Heart left ventricle (tissue), 16 donors: ENCODE measurements around the gene SULT1A1. TPM values are rescaled to one million over a fixed set of nuclear protein-coding genes. Genes with fewer than 3 reads are reported as not detected.
"Not testable (repeated sequence)": the region's sequence is repeated elsewhere in the genome, so short reads cannot be mapped to it uniquely, and the experiment has no call there.

Experiments used
- ATAC-seq, 4 donors: fragments of 200-7000 bp; cut with Tn5 transposase; one replicate each; pipeline ENCODE4 v1.9.1; 2020 to 2022; ENCODE audit warnings: moderate library complexity in 4 of 4, mild to moderate bottlenecking in 3 of 4, moderate number of reproducible peaks in 1 of 4
- DNase-seq, 5 donors: peaks; one replicate each; pipeline ENCODE4 v3.0.0-alpha.2; 2020
- H3K27ac ChIP-seq, 12 donors: fragments of 200-600 bp; sonication (generic) in 4 of 12; one replicate each; pipeline versions ENCODE4 v1.5.0 to v1.8.0; 2016 to 2022; ENCODE audit warnings: mild to moderate bottlenecking in 2 of 12
- H3K27me3 ChIP-seq, 9 donors: fragments of 200-600 bp; sonication (generic) in 2 of 9; one replicate each; pipeline versions ENCODE4 v1.5.1 to v1.8.0; 2016 to 2022; ENCODE audit warnings: mild to moderate bottlenecking in 3 of 9
- H3K36me3 ChIP-seq, 9 donors: fragments of 200-600 bp; sonication (generic) in 2 of 9; one replicate each; pipeline versions ENCODE4 v1.5.0 to v1.8.0; 2018 to 2022; ENCODE audit warnings: mild to moderate bottlenecking in 2 of 9
- H3K4me1 ChIP-seq, 12 donors: fragments of 200-600 bp; sonication (generic) in 4 of 12; one replicate each; pipeline versions ENCODE4 v1.5.0 to v1.8.0; 2016 to 2022; ENCODE audit warnings: mild to moderate bottlenecking in 3 of 12
- H3K4me3 ChIP-seq, 12 donors: fragments of 200-600 bp; sonication (generic) in 4 of 12; one replicate each; pipeline versions ENCODE4 v1.5.0 to v1.8.0; 2017 to 2022; ENCODE audit warnings: mild to moderate bottlenecking in 9 of 12, moderate library complexity in 4 of 12
- H3K9me3 ChIP-seq, 12 donors: fragments of 200-600 bp; sonication (generic) in 4 of 12; one replicate each; pipeline versions ENCODE4 v1.5.0 to v1.8.0; 2016 to 2022; ENCODE audit warnings: mild to moderate bottlenecking in 1 of 12
- CTCF ChIP-seq, 12 donors: fragments of 200-600 bp; sonication (generic) in 4 of 12; IDR thresholded peaks; one replicate each; pipeline versions ENCODE4 v1.5.0 to v1.8.0; 2018 to 2022; ENCODE audit warnings: antibody characterized with exemption in 12 of 12, mild to moderate bottlenecking in 5 of 12
- POLR2A ChIP-seq, 2 donors: fragments of 450-650 bp; IDR thresholded peaks; one replicate each; pipeline ENCODE4 v1.6.1; 2017; ENCODE audit warnings: antibody characterized with exemption in 2 of 2, mild to moderate bottlenecking in 2 of 2, moderate library complexity in 2 of 2
- WGBS, 4 donors: extraction: QIAGEN DNeasy Blood & Tissue Kit in 2 of 4; methylation state at CpG; one replicate each; pipeline versions ENCODE4 v1.1.5 to v1.1.7; 2013 to 2018; 5-methylcytosine and 5-hydroxymethylcytosine counted together
- intact Hi-C, 10 donors: fragments of 100-400 bp; cut with DNase I; formaldehyde crosslinking; loops; one replicate each; pipeline versions ENCODE4 v1.11.1 to v1.14.2; 2022
- polyA plus RNA-seq, 2 donors: library from polyadenylated mRNA; stranded (reverse); fragments of 200-250 nt; gene quantifications; one replicate each; pipeline ENCODE4 v1.2.3, GENCODE V29; 2013
- total RNA-seq, 9 donors: library from RNA; depleted of rRNA in 2 of 9; stranded (reverse); fragments of >200 nt in 2 of 9; fragmentation: NEBNext Ultra II Directional in 3 of 9; extraction: Animal tissue kit (Norgen Biotek cat#: 25700) in 3 of 9; gene quantifications; one replicate each; pipeline versions ENCODE4 v1.1.0 to v1.2.4, GENCODE V29; 2016 to 2023
- donor health status: ischemic (EF 13 %, LVEDD 7.1; RV severe dilation, severe dysfunction).
- donor health status: healthy with polysubstance abuse.
- donor health status: DM: no; HTN: yes; CAD: no.
- donor health status: DM: no; HTN: no; CAD: no.
- donor health status: ischemic (EF 25% LVEDD 6.9; RV normal size, moderate dysfunction).
- donor health status: ischemic (EF 25% LVEDD 5.7; RV mildly dilated, moderate dysfunction).
- donor health status: healthy.
- donor health status: DM: yes; HTN: yes; CAD: no.
- donor health status: ischemic (EF 35%, LVEDD 5.7; RV mildly dilated, moderate dysfunction).
- donor health status: nonischemic (EF 11% LVEDD 7.7; RV severe dilation, severe dysfunction).
- donor health status: DM: yes; HTN: yes; CAD: no.
- donor health status: PGD.
- donor health status: ischemic (EF 29% LVEDD 5.4; RV normal size, mild dysfunction).
- donor health status: nonischemic (EF 23%, LVEDD 6.1; RV moderate dilation, normal function).

The SULT1A1 gene
- total and polyA plus RNA-seq, 11 donors, result 6.9 to 35.9 (median 13.3) TPM

- no peak for DNase-seq
- 76 to 84% (median 82%) methylated on average over 9 of the region's 9 CpGs for WGBS, 4 donors
- intact Hi-C loops, result no loop called here
Observed at GRCh38 chr16:28597692-28598261, 12.1 kb downstream of the SULT1A1 start.

GRCh38 chr16:28596840-28597691, 12.8 kb downstream of the SULT1A1 start, which contains the start of gene SULT1A2:
SULT1A2 (minus strand) TSS chr16:28597050; CDS start chr16:28595930, 1,120 bp downstream.
- ATAC-seq (peak in 3 of 4 donors; percentile 44 to 58 (median 52)), DNase-seq (no peak)
- whole genome bisulfite sequencing, 4 donors, result 13 to 28% (median 18%) methylated on average over 11 of the region's 11 CpGs
- Histone ChIP-seq H3K27ac (no peak within 1 kb of the TSS), H3K27me3 (peaks cover 0 to 7% (median 0%) of the 10 kb centered on the region in 9 donors), H3K4me3 (peak within 1 kb of the TSS in 6 of 12 donors; percentile 18 to 38 (median 28)), H3K4me1 (peaks cover 0 to 19% (median 4%) of the 10 kb centered on the region in 12 donors), H3K36me3 (peaks cover 0 to 8% (median 0%) of the 10 kb centered on the region in 9 donors), H3K9me3 (no peaks in the 10 kb centered on the region)
- no peak for TF ChIP-seq CTCF (IDR thresholded peaks at IDR 0.05)
- no peak for TF ChIP-seq POLR2A (IDR thresholded peaks at IDR 0.05)
- intact Hi-C loops, result no loop called here

More at GRCh38 chr16:28597692-28598261, 12.1 kb downstream of the SULT1A1 start:
- TF ChIP-seq CTCF (IDR thresholded peaks at IDR 0.05), result no peak
- TF ChIP-seq POLR2A (IDR thresholded peaks at IDR 0.05), result no peak
- peaks cover 0 to 3% (median 0%) of the 10 kb centered on the region in 9 donors for H3K36me3 ChIP-seq
- H3K27me3 ChIP-seq, result peaks cover 0 to 11% (median 0%) of the 10 kb centered on the region in 9 donors
- H3K27ac ChIP-seq, result no peak overlapping the region
- peaks cover 0 to 19% (median 4%) of the 10 kb centered on the region in 12 donors for H3K4me1 ChIP-seq
- H3K4me3 ChIP-seq, result no peak overlapping the region
- no peak for ATAC-seq
- H3K9me3 ChIP-seq, result no peaks in the 10 kb centered on the region

- no peaks in the 10 kb centered on the region for H3K9me3 ChIP-seq
- H3K36me3 ChIP-seq, result peaks cover 0 to 14% (median under 1%) of the 10 kb centered on the region in 9 donors
- ATAC-seq (no peak), DNase-seq (no peak)
- H3K27ac ChIP-seq, result no peak overlapping the region
- 63 to 79% (median 67%) methylated on average over 3 to 8 of the region's 8 CpGs for WGBS, 4 donors
- peaks cover 0 to 19% (median 4%) of the 10 kb centered on the region in 12 donors for H3K4me1 ChIP-seq
- TF ChIP-seq POLR2A (IDR thresholded peaks at IDR 0.05) (no peak), CTCF (IDR thresholded peaks at IDR 0.05) (no peak)
- intact Hi-C loops, result no loop called here
- no peaks in the 10 kb centered on the region for H3K27me3 ChIP-seq
- H3K4me3 ChIP-seq, result peak overlapping the region in 4 of 12 donors; percentile 18 to 38 (median 32)
Observed at GRCh38 chr16:28596115-28596630, 13.7 kb downstream of the SULT1A1 start.

- DNase-seq, intact Hi-C loops, ATAC-seq, H3K27me3 ChIP-seq, H3K4me3 ChIP-seq, H3K9me3 ChIP-seq, H3K27ac ChIP-seq: not testable (repeated sequence)
- WGBS, 4 donors, result 95 to 100% (median 97%) methylated on average over 4 to 6 of the region's 6 CpGs
- H3K4me1 ChIP-seq, result peaks cover 0 to 19% (median 4%) of the 10 kb centered on the region in 12 donors
- H3K36me3 ChIP-seq, result peaks cover 0 to 21% (median 7%) of the 10 kb centered on the region in 9 donors
Observed at GRCh38 chr16:28595451-28595850, 14.4 kb downstream of the SULT1A1 start.
